ENCODE data around the gene PCCA. TPM values are rescaled to one million over a fixed set of nuclear protein-coding genes. Genes with fewer than 3 reads are reported as not detected.
"Not testable (repeated sequence)": the region's sequence is repeated elsewhere in the genome, so short reads cannot be mapped to it uniquely, and the experiment has no call there.

PCCA gene
- total RNA-seq, 1 experiment from 2014 or later, result 14.8 TPM

GRCh38 chr13:100196375-100196774 lies 107.5 kb downstream of the PCCA start:
- no peak for DNase-seq (ENCODE audit: low spot score)

GRCh38 chr13:100197116-100197515 lies 108.2 kb downstream of the PCCA start:
- no peak for DNase-seq (ENCODE audit: low spot score)

GRCh38 chr13:100197591-100198365 lies 108.9 kb downstream of the PCCA start:
- DNase-seq (ENCODE audit: low spot score), result no peak

GRCh38 chr13:100203696-100204367 lies 114.9 kb downstream of the PCCA start:
- DNase-seq (ENCODE audit: low spot score), result peak; percentile 10

GRCh38 chr13:100208002-100208401 lies 119.1 kb downstream of the PCCA start:
- DNase-seq (ENCODE audit: low spot score), result no peak

- DNase-seq (ENCODE audit: low spot score), result no peak
Measured at GRCh38 chr13:100208626-100209025, 119.7 kb downstream of the PCCA start.

- no peak for DNase-seq (ENCODE audit: low spot score)
Measured at GRCh38 chr13:100209857-100210825, 121.2 kb downstream of the PCCA start.

- DNase-seq (ENCODE audit: low spot score), result no peak
Measured at GRCh38 chr13:100211016-100211710, 122.3 kb downstream of the PCCA start.

- DNase-seq (ENCODE audit: low spot score), result no peak
Measured at GRCh38 chr13:100212904-100213553, 124.1 kb downstream of the PCCA start.

GRCh38 chr13:100213576-100213975 lies 124.7 kb downstream of the PCCA start:
- DNase-seq (ENCODE audit: low spot score), result no peak

- DNase-seq (ENCODE audit: low spot score), result no peak
Measured at GRCh38 chr13:100214886-100215285, 126.0 kb downstream of the PCCA start.

- DNase-seq (ENCODE audit: low spot score), result no peak
Measured at GRCh38 chr13:100221166-100221565, 132.3 kb downstream of the PCCA start.

- not testable (repeated sequence) for DNase-seq (ENCODE audit: low spot score)
Measured at GRCh38 chr13:100223966-100224530, 135.2 kb downstream of the PCCA start.

GRCh38 chr13:100229603-100230002 lies 140.7 kb downstream of the PCCA start:
- no peak for DNase-seq (ENCODE audit: low spot score)

- no peak for DNase-seq (ENCODE audit: low spot score)
Measured at GRCh38 chr13:100230769-100231149, 141.9 kb downstream of the PCCA start.

- no peak for DNase-seq (ENCODE audit: low spot score)
Measured at GRCh38 chr13:100231176-100231575, 142.3 kb downstream of the PCCA start.

- DNase-seq (ENCODE audit: low spot score), result no peak
Measured at GRCh38 chr13:100234006-100234405, 145.1 kb downstream of the PCCA start.

GRCh38 chr13:100234524-100235136 lies 145.7 kb downstream of the PCCA start:
- DNase-seq (ENCODE audit: low spot score), result peak; percentile 5

- peak; percentile 10 for DNase-seq (ENCODE audit: low spot score)
Measured at GRCh38 chr13:100235311-100235901, 146.5 kb downstream of the PCCA start.
